Activated CD8-positive, alpha-beta memory T cell treated with anti-CD3 and anti-CD28 coated beads, Interleukin-2, amount 50 U/mL, for 24 hours (primary cell): ENCODE results near the gene ADAM12.

Source experiments
- DNase-seq: peaks from one replicate; pipeline ENCODE4 v3.0.0-alpha.2; 2020; ENCODE audit errors: extremely low read depth

ADAM12 gene

GRCh38 chr10:126235979-126236851 lies 152.1 kb downstream of the ADAM12 start:
- no peak for DNase-seq

GRCh38 chr10:126235091-126235978 lies 152.9 kb downstream of the ADAM12 start:
- no peak for DNase-seq

- DNase-seq: no peak
Measured at GRCh38 chr10:126234630-126235029, 153.6 kb downstream of the ADAM12 start.

GRCh38 chr10:126233182-126234148 lies 154.8 kb downstream of the ADAM12 start:
- DNase-seq: no peak

DNA sequence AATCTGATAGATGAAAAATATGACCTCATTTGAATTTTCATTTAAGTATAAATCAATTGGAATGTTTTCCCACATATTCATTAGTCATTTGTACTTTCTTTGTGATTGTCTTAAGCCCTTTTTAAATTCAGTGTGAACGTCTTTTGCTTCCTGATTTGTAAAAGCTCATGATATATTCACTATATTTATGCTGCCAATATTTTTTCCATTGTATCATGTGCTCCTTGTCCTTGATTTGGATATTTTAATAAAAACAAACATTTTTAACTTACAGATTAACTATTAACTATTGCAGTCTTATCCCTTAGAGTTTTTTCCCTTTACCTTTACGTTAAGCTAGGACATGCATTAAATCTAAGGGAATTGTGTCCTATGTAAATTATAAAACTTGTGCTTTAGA lies 157.7 kb downstream of the ADAM12 start:
- no peak for DNase-seq

DNA sequence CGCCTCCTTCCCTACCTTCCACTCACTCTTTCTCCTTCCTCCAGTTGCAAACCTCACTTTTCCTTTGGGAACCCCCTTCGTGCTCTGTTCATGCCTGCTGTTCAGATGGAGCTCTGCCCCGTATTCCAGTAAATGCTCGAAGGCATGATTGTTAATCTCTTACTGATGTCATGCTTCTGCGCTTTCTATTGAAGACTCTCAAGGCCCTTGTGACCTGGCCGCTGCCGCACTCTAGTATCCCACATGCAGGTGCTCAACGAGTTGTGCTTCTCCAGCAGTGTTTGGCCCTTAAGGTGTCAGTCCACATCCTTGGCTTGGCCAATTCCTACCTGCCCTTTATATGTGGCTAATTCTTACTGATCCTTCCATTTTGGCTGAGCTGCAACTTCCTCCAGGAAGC lies 158.6 kb downstream of the ADAM12 start:
- no peak for DNase-seq

GRCh38 chr10:126227762-126228134 lies 160.5 kb downstream of the ADAM12 start:
- DNase-seq: no peak

- no peak for DNase-seq
Measured at GRCh38 chr10:126226988-126227761, 161.1 kb downstream of the ADAM12 start.

DNA sequence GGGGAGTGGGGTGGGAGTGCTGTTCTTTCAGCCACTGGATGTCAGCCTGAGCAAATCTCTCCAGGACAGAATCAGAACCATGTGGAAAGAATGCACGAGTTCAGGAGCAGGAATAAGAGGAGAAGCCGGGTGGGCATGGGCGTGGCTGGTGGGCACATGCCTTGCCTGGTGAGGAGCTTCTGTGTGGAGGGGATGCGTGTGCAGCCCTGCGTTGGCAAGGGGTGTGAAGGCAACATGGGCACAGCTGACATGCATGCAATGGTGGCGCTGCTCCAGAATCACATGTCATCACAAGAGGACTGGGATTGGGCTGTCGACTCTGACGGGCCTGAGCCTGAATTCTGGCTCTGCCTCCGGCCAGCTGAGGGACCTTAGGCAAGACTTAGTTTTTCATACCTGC lies 162.1 kb downstream of the ADAM12 start:
- DNase-seq: no peak

DNA sequence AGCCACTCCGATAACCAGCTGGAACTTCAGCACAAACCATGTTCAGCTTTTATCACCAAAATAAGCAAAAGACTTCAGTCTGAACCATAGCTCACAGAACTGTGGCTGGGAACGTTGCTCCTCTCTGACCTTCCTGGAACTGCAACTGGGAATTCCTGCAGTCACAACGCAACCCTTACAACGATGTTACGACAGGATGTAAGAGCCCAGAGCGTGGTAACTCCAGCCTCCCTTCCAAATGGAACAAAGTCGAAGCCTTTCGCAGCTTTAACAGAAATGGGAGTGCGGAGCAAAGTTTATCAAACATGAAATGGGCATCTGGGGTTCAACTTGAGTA lies 162.6 kb downstream of the ADAM12 start:
- DNase-seq: no peak

DNA sequence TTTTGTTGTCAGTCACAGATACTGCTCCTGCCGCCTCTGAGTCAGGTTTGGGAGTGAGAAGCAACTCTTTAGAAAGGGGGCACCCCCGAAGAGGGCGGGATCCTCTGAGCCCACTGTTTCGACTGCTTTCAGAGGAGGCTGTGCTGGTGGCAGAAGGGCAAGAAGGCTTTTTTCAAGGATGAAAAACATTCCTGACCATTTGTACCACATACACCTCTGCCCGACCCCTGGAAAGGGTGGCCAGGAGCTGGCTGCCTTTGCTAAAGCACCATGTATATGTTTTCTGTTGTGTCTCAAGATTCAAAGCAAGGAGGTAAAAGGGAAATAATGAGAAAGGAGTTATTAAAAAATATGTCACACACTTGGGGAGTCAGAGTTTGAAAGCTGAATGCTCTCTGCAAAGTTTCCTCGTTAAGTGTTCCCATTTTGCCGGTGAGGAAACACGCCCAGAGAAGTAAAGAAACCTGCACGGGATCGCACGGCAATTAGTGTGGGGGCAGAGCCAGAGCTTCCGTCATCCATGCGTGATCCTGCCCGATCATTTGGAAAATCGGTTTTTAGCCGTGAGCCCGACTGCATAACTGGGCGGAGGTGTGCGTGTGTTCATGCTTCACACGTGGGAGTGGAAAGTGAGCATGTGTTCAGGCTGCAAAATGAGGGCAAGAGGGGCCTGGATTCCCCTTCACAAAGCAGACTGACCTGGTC lies 163.2 kb downstream of the ADAM12 start:
- DNase-seq: no peak

- DNase-seq: no peak
Measured at GRCh38 chr10:126223512-126224067, 164.7 kb downstream of the ADAM12 start.

DNA sequence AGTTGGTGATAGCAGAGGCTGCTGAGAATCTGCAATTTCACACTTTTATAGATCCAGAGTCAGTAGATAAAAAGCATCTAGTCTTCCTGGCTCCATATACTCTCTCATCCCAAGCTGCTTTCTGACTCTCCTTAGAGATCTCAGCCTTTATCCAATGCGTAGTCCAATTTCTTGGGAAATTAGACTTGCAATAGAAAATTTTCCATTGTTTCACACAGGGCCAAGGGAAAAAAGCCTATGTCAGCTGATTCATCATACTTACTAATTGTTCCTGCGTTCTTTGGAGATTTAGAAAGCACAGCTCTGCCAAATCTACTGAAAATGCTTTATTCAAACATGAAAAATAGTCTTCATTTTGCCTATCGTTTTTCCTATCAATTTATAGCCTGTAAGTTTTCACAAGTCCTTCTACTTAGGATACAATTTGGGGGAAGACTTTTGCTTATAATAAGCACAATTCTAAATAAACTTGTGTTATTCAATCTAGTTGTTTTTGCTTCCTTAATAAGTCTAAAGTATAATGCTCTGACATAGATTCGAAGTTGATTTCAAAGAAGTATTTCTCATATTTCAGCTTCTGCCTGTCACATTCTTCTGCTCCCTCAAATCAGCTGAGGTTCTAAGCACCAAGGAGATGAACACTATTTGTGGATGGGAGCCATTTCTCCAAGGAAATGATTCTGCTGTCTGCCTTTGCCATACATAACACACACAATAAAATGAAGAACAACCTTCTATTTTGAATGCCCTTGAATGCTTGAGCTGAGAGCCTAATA lies 165.4 kb downstream of the ADAM12 start:
- DNase-seq: no peak

- DNase-seq: no peak
Measured at GRCh38 chr10:126221874-126222273, 166.4 kb downstream of the ADAM12 start.

GRCh38 chr10:126218778-126219649 lies 169.3 kb downstream of the ADAM12 start:
- no peak for DNase-seq

DNA sequence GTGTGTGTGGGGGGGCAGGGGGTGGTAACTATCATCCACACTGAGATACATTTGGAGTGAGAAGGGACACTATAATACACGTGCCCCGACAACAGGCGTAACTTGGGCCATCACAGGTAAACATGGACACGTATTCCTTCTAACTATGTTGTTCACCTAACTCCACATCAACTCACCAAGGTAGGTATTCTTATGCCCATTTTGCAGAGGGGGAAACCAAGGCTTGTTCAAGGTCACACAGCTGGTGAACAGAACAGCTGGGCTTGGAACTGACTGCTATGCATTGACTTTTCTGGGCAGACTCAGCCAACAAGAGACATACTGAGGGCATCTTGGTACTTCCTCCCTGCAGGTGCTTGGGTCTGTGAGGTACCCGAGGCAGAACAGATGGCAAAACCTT lies 170.1 kb downstream of the ADAM12 start:
- DNase-seq: no peak

DNA sequence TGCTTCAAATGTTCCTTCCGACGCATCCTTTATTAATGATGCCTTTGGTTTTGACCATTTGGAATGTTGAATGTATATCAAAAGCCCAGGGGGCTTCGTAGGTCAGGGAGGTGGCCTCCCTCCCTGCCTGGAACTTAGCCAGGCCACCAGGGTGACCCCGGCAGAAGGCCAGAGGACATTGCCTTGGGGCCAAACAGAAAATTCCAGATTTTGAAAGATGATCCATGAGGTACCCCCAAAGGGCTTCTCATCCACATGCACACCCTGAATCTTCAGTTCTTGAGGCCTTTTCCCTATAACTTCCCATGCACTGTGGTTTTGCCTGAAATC lies 171.7 kb downstream of the ADAM12 start:
- DNase-seq: no peak
